Suprapubic skin (tissue), 3 donors: ENCODE results near the gene ASTN2.

Experiments
- CTCF ChIP-seq, 2 donors: fragments of 200-600 bp in 1 of 2; fragments of 450-650 bp in 1 of 2; sonication (generic) in 1 of 2; IDR thresholded peaks; one replicate each; pipeline ENCODE4 v1.5.1; 2016 to 2019; ENCODE audit warnings: antibody characterized with exemption in 2 of 2, mild to moderate bottlenecking in 1 of 2, moderate library complexity in 1 of 2
- EP300 ChIP-seq: sonication (generic); formaldehyde crosslinking; IDR thresholded peaks from one replicate; pipeline ENCODE4 v1.6.1; 2017; ENCODE audit warnings: antibody characterized with exemption
- POLR2A ChIP-seq, 2 donors: fragments of 450-650 bp; IDR thresholded peaks; one replicate each; pipeline ENCODE4 v1.6.1; 2017; ENCODE audit warnings: antibody characterized with exemption in 2 of 2, mild to moderate bottlenecking in 2 of 2, moderate library complexity in 2 of 2

- TF ChIP-seq CTCF (IDR thresholded peaks at IDR 0.05) = no peak
- no peak for TF ChIP-seq POLR2A (IDR thresholded peaks at IDR 0.05)
- TF ChIP-seq EP300 = no peak
Observed at GRCh38 chr9:116959809-116960208, 455.0 kb downstream of the ASTN2 start.
